ENCODE data around the gene PITPNM3.
"Not testable (repeated sequence)": the region's sequence is repeated elsewhere in the genome, so short reads cannot be mapped to it uniquely, and the experiment has no call there.

GRCh38 chr17:6482796-6483195 lies 73.6 kb downstream of the PITPNM3 start:
- not testable (repeated sequence) for TF ChIP-seq EZH2 (IDR thresholded peaks at IDR 0.05; ENCODE audit: low read depth, unreplicated experiment); CTCF (conservative IDR thresholded peaks at IDR 0.05; ENCODE audit: low read depth in 2 of 2)
